ES-I3 (cell line): Measurements from ENCODE around the gene SLC2A4.

ENCODE experiments used
- H3K36me3 ChIP-seq: 2 replicates; pipeline ENCODE4 v1.6.1; 2013; ENCODE audit warnings: mild to moderate bottlenecking, low read length, control low read depth, moderate library complexity; ENCODE audit not compliant: insufficient read depth
- H3K4me1 ChIP-seq: 2 replicates; pipeline ENCODE4 v1.6.1; 2013; ENCODE audit warnings: mild to moderate bottlenecking, control low read depth, low read length; ENCODE audit not compliant: insufficient read depth
- H3K9ac ChIP-seq: 2 replicates; pipeline ENCODE4 v1.6.1; 2013; ENCODE audit warnings: low read depth, mild to moderate bottlenecking, low read length, moderate library complexity
- H3K9me3 ChIP-seq: 2 replicates; pipeline ENCODE4 v1.6.1; 2013; ENCODE audit warnings: mild to moderate bottlenecking, low read length, moderate library complexity; ENCODE audit not compliant: control insufficient read depth, insufficient read depth

The SLC2A4 gene

DNA sequence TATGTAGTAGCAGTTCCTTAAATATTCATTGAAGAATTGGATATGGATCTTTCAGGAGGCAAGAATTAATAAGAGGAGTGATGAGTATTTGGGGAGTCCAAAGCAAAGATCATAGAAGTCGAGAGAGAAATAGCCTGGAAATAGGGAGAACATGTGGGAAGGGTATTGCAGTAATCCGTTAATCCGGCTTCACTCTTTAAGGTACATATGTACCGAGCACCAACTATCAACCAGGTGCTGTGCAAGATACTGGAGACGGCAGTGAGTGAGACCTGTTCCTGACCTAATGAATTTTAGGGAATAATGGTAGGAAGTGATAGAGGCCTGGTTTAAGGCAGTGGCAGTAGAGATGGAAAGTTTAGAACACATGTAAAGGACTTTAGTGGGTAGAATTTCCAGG lies 28.4 kb upstream of the SLC2A4 start:
- peak overlapping the region; percentile 99 for H3K9ac ChIP-seq
- no peaks in the 10 kb centered on the region for H3K9me3 ChIP-seq
- peaks cover 16% of the 10 kb centered on the region for H3K36me3 ChIP-seq
- no peaks in the 10 kb centered on the region for H3K4me1 ChIP-seq

DNA sequence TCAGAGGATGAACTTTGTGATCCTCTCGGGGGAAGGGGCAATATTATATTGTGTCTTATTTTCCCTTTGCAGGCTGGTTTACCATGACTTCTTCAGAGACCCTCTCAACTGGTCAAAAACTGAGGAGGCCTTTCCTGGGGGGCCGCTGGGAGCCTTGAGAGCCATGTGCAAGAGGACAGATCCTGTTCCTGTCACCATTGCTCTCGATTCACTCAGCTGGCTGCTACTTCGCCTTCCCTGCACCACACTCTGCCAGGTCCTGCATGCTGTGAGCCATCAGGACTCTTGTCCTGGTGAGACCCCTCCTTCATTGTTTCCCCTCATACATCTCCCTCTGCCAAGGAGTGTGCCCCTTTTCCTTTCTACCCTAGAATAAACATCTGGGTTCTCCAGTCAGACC lies 27.0 kb upstream of the SLC2A4 start:
- no peaks in the 10 kb centered on the region for H3K4me1 ChIP-seq
- H3K36me3 ChIP-seq = peaks cover 23% of the 10 kb centered on the region
- no peak overlapping the region for H3K9ac ChIP-seq
- no peaks in the 10 kb centered on the region for H3K9me3 ChIP-seq

DNA sequence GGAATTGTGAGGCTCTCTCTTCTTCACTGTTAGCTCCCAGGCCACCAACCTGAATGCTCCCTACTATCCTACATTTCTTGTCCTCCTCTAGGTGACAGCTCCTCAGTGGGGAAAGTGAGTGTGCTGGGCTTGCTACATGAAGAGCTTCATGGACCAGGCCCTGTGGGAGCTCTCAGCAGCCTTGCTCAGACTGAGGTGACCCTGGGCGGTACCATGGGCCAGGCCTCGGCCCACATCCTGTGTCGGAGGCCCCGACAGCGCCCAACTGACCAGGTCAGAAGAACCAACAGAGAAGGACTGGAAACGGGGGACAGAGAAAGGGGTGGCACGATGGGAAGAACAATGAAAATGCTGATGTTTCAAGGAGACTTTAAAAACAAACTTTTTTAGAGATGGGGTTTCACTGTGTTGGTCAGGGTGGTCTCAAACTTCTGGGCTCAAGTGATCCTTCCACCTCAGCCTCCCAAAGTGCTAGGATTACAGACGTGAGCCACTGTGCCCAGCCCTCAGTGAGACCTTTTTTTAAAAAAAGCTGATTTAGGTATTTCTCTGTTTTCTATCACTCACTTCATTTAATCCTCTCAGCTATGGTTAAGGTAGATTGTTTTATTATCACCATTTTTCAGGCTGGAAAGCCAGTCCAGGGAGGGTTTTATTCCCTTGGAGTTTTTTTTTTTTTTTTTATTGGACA lies 24.6 kb upstream of the SLC2A4 start:
- Histone ChIP-seq H3K9me3 (no peaks in the 10 kb centered on the region), H3K9ac (no peak overlapping the region), H3K4me1 (no peaks in the 10 kb centered on the region), H3K36me3 (peaks cover 23% of the 10 kb centered on the region)

DNA sequence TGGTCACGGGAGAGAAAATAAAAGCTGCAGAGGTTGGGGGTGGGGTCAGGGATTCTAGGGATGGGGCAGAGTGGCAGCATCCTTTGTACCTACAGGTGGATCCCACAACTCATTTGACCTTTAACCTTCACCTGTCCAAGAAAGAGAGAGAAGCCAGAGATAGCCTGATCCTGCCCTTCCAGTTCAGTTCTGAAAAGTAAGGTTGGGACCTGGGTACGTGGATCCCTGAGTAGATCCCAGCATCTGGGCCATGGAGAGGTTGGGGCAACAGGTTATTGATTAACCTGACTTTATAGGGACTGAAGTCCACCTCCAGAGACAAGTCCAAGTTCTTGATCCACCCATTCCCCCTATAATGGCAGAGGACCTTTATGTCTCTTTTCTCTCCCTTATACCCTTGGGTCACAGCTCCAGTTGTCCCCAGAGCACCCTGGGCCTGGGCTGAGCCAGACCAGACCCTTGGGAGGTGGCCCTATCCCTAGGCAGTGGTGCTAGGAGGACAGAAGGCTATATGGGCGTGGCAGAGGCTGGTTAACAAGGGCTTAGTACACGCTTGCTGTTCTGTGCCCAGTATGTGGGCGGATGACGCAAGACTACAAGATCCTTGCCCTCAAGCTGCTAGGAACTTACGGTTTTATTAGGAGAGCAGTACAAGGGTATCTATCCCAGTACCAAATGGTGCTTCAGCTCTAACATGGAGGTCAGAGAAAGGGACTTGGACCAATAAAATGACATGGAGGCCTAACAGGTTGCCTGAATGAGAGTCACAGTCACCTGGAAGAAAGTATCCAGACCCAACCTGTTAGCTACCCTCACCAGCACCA lies 22.6 kb upstream of the SLC2A4 start:
- Histone ChIP-seq H3K9ac (no peak overlapping the region), H3K36me3 (peaks cover 23% of the 10 kb centered on the region), H3K4me1 (peaks cover 3% of the 10 kb centered on the region; the same call in 1 of the 2 replicates), H3K9me3 (no peaks in the 10 kb centered on the region)

DNA sequence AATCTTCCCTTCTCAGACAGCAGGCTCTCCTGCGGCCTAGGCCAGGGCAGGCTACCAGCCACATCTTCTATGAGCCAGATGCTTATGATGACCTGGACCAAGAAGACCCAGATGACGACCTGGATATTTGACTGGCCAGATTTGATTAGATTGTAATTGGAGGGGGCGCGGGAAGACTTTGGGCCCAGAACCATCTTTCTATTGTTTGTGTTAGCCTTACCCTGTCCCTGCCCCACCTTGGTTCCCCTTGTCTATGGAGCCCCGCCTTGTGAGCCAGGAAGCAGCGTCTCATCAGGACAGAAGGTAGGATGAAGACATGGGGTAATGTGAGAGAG lies 22.0 kb upstream of the SLC2A4 start:
- peaks cover 5% of the 10 kb centered on the region; the same call in 1 of the 2 replicates for H3K4me1 ChIP-seq
- H3K9me3 ChIP-seq = no peaks in the 10 kb centered on the region
- H3K36me3 ChIP-seq = peaks cover 18% of the 10 kb centered on the region
- no peak overlapping the region for H3K9ac ChIP-seq

DNA sequence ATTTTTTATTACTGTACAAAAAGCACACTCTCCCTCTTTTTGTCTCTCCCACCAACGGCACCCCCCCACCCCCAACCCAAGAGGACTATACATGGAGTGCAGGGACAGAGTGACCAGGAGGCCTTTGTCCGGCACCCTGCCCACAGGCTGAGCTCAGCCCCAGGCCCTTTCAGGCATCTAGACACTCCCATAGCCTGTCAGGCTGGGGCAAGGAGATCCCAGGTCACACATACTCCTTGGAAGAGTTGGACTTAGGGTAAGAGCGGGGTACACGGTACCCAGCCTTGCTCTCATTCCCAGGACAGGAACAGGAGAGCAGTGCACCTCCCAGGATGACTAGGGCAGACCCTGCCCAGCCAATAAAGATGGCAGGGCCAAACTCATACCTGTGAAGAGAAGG lies 21.4 kb upstream of the SLC2A4 start:
- Histone ChIP-seq H3K9ac (peak overlapping the region; percentile 94; the same call in 1 of the 2 replicates), H3K4me1 (peaks cover 5% of the 10 kb centered on the region; the same call in 1 of the 2 replicates), H3K36me3 (peaks cover 15% of the 10 kb centered on the region; the same call in 1 of the 2 replicates), H3K9me3 (no peaks in the 10 kb centered on the region)

DNA sequence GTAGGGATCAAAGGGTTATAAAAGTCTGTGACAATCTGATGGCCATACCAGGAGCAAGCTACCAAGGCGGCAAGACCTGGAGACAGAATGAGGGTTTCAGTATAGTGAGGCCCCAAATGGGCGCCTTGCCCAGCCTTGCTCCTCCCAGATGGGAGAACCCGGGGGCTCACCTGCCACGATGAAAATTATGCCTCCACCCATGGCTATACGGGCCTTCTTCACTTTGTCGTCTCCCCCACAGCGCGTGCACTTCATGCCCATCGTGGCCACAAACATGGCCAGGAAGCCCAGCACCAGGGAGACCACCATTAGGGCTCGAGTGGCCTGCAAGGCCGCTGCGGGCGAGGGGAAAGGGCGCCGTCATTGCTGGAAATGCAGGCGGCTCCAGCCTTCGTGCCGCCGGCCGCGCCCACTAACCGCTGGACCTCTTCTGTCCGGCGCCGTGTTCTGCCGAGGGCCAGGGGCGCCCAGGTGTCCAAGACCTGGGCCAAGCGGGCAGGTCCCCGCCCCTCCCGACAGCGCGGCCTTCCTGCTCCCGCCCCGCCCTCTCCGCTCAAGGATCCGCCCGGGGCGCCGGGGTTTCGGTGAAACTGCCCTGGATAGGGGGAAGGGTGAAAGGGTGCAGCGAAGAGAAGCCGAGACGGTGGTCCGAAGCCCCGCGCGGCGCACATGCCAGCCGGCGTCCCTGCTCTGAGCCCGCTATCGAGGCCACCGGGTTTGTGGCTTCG lies 20.7 kb upstream of the SLC2A4 start:
- peaks cover 15% of the 10 kb centered on the region; the same call in 1 of the 2 replicates for H3K36me3 ChIP-seq
- H3K9me3 ChIP-seq = no peaks in the 10 kb centered on the region
- peaks cover 5% of the 10 kb centered on the region; the same call in 1 of the 2 replicates for H3K4me1 ChIP-seq
- peak overlapping the region; percentile 94 for H3K9ac ChIP-seq

DNA sequence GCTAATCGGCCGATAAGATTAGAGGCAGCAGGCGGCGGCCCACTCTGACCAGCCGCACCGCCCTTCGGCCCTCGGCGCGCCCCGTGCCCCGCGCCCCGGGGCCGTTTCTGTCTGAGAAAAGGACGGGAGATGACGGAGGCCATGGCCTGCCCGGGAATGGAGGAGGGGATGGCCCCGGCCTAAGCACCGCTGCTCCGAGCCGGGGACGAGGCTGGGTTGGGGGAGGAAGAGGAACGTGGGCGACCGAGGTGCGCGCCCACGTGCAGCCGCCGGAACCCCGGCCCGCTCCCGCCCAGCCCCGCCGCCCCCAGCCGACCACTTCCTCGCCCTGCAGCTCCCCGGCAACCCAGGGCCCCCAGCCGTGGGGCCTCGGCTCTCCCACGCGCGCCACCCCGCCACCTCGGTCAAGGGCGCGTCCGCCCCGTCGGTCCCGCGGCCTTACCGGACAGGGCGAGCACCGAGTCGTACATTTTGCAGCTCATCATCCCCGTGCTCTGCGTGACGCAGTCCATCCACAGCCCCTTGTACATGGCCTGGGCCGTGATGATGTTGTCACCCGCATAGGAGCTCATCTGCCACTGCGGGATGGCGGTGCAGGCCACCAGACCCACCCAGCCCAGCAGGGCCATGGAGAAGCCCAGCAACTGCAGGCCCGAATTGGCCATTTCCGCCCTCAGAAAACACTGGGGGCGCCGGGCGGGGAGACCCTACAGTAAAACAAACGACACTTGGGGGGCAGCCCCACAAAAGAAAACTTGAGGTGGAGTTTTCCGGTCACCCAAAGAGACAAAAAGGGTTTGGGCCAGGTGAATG lies 19.9 kb upstream of the SLC2A4 start:
- peaks cover 10% of the 10 kb centered on the region; the same call in 1 of the 2 replicates for H3K4me1 ChIP-seq

DNA sequence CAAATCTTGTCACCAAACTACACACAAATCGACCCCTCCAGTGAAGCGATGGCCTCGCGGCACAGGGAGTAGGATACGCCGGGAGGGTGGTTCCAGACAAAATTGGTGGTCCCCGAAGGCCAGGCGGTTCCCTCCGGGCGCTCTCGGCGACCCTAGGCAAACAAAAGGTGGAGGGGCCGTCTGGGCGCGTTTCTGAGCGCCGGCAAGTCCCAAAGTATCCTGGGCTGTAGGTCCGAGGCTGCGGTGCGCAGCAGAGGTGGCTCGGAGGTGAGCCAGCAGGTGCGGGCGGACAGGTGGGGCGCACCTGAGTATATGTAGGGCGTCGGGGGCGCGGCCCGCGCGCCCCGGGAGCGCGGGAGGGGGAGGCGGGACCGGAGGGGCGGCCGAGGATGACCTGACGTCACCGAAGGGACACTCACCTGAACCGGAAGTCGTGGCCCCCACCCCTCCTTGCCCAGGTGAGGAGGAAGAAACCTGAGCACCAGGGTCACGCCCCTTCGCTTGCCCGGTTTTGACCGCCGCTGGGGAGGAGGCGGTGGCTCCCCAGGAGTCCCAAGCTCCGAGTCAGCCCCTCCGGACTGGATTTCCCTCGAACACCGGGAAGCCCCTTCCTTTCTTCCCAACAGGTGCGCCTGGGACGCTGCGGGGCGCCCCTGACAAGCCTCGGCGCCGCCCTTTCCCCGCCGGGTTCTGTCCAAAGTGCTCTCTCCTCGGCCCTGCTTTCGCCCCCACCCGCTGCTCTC lies 19.2 kb upstream of the SLC2A4 start, which contains the start of gene CLDN7:
CLDN7 (minus strand) TSS at position 287 of the 743 bp plus-strand sequence. CDS start 435 bp downstream, outside the sequence.
- peaks cover 10% of the 10 kb centered on the region; the same call in 1 of the 2 replicates for H3K36me3 ChIP-seq
- peaks cover 13% of the 10 kb centered on the region; the same call in 1 of the 2 replicates for H3K4me1 ChIP-seq
- H3K9me3 ChIP-seq = no peaks in the 10 kb centered on the region
- H3K9ac ChIP-seq = peak within 1 kb of the TSS; percentile 94

More for the DNA sequence above, 19.9 kb upstream of the SLC2A4 start:
- H3K36me3 ChIP-seq = peaks cover 13% of the 10 kb centered on the region; the same call in 1 of the 2 replicates
- H3K9me3 ChIP-seq = no peaks in the 10 kb centered on the region
- H3K9ac ChIP-seq = peak overlapping the region; percentile 94

DNA sequence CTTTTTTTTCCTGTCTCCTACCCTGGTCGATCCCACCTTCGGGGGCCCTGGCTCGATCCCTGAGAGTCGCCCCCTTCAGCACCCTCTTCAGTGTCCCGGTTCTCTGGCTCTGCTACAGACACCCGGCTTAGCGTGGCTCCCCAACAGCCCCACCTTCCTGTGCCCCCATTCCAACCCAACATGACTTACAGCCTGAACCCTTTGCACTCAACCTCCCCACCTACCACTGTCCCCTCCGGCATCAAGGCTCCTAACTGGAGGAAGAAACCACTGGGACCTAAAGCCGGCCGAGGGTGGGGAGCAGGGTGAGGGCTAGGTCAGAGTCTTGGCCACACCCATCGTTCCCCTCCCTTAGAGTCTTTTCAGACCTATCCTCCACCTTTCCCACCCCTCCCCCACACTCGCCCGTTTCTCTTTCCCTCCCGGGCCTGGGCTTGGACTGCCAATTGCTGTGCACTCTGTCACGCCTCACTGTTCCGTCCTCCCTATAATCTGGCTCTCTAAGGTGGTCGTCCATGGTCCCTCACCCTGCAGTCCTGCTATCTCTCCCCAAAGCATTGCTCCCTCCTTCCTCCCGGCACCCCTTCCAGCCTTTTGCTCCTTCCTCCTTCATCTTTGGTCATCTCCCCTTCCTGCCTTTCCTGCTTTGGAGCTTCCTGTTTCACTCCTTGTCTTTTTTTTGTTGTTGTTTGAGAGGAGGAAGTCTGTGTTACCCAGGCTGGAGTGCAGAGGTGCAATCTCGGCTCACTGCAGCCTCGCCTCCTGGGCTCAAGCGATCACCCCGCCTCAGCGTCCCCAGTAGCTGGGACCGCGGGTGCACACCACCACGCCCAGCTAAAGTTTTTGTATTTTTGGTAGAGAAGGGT lies 18.4 kb upstream of the SLC2A4 start:
- Histone ChIP-seq H3K9me3 (no peaks in the 10 kb centered on the region), H3K36me3 (peaks cover 7% of the 10 kb centered on the region; the same call in 1 of the 2 replicates), H3K4me1 (peaks cover 13% of the 10 kb centered on the region; the same call in 1 of the 2 replicates), H3K9ac (peak overlapping the region; percentile 94)

DNA sequence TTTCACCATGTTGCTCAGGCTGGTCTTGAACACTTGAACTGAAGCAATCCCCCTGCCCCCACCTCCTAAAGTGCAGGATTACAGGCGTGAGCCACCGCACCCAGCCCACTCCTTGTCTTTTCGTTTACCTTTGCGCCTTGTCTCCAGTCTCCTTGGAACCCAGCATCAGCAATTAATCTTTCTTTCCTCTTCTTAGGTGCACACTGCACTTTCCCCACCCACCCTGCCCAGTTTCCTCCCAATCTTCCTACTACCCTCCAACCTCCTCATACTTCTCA lies 17.8 kb upstream of the SLC2A4 start:
- H3K4me1 ChIP-seq = peaks cover 13% of the 10 kb centered on the region; the same call in 1 of the 2 replicates
- peak overlapping the region; percentile 94; the same call in 1 of the 2 replicates for H3K9ac ChIP-seq
- H3K36me3 ChIP-seq = peaks cover 6% of the 10 kb centered on the region; the same call in 1 of the 2 replicates

DNA sequence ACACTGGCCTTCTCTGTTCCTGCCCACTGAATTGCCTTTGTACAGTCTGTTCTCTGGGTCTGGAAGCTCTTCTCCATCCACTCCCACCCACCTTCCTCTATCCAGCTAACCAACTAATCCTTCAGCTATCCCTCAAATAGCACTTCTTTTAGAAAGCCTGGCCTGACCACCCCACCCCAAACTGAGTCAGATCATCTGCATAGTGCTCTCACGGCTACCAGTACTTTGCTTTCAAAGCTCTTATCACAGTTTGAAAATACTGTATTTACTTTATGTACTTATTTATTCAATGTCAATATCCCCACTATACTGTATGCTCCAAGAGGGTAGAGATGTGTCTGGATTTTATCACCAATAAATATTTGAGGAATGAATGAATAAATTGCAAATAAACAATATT lies 14.7 kb upstream of the SLC2A4 start:
- Histone ChIP-seq H3K36me3 (no peaks in the 10 kb centered on the region), H3K4me1 (peaks cover 13% of the 10 kb centered on the region; the same call in 1 of the 2 replicates), H3K9me3 (no peaks in the 10 kb centered on the region), H3K9ac (no peak overlapping the region; the same call in 1 of the 2 replicates)

More for the DNA sequence above, 17.8 kb upstream of the SLC2A4 start:
- H3K9me3 ChIP-seq = no peaks in the 10 kb centered on the region
